T-cell (primary cell): ENCODE data around the gene ATP2B1. TPM values are rescaled to one million over a fixed set of nuclear protein-coding genes. Genes with fewer than 3 reads are reported as not detected.

Experiments
- ATAC-seq, 4 experiments: fragments of 200-7000 bp in 3 of 4; fragments of 150-1000 bp in 1 of 4; cut with Tn5 transposase; replicated peaks in 1 of 4; 1 replicate in 3 of 4; 2 replicates in 1 of 4; pipeline ENCODE4 v1.10.0; 2021; ENCODE audit warnings: moderate library complexity in 3 of 4, mild to moderate bottlenecking in 2 of 4, moderate number of reproducible peaks in 1 of 4
- CTCF ChIA-PET, 2 donors: fragments of 300-600 bp; sonication (Branson Sonifier 250); formaldehyde crosslinking; loops; one replicate each; lab custom pipeline; 2022; ENCODE audit warnings: antibody characterized with exemption in 2 of 2; lab: Charles Lee
- POLR2A ChIA-PET, 2 donors: fragments of 300-600 bp; sonication (Branson Sonifier 250); formaldehyde crosslinking; loops; one replicate each; lab custom pipeline; 2022; ENCODE audit warnings: antibody characterized with exemption in 2 of 2; lab: Charles Lee
- DNase-seq, 35 experiments: peaks; one replicate each; pipeline versions ENCODE4 v3.0.0 to v3.0.0-alpha.2; 2013 to 2023
- H3K27ac ChIP-seq: one replicate; pipeline ENCODE4 v1.5.1; 2013; ENCODE audit warnings: low read length
- H3K27me3 ChIP-seq, 2 experiments: replicated peaks in 1 of 2; 1 replicate in 1 of 2; 2 replicates in 1 of 2; pipeline versions ENCODE4 v1.6.1 to v1.7.0; 2013; ENCODE audit warnings: low read length in 1 of 2, mixed read lengths in 1 of 2; ENCODE audit not compliant: control insufficient read depth in 2 of 2, insufficient read depth in 2 of 2; ENCODE audit errors: extremely low read depth in 1 of 2
- H3K36me3 ChIP-seq, 2 donors: 1 replicate in 1 of 2; 2 replicates in 1 of 2; pipeline versions ENCODE4 v1.6.1 to v1.7.0; 2013; ENCODE audit warnings: low read length in 1 of 2; ENCODE audit not compliant: control insufficient read depth in 2 of 2, insufficient read depth in 1 of 2; ENCODE audit errors: extremely low read depth in 1 of 2
- H3K4me1 ChIP-seq, 2 experiments: 1 replicate in 1 of 2; 2 replicates in 1 of 2; pipeline versions ENCODE4 v1.6.1 to v1.7.0; 2013; ENCODE audit warnings: low read length in 2 of 2, mixed read lengths in 1 of 2; ENCODE audit not compliant: insufficient read depth in 2 of 2, control insufficient read depth in 1 of 2; ENCODE audit errors: extremely low read depth in 1 of 2
- H3K4me3 ChIP-seq, 2 donors: 1 replicate in 1 of 2; 2 replicates in 1 of 2; pipeline versions ENCODE4 v1.5.1 to v1.7.0; 2013; ENCODE audit warnings: mild to moderate bottlenecking in 2 of 2, low read length in 1 of 2, moderate library complexity in 1 of 2; ENCODE audit not compliant: control insufficient read depth in 1 of 2; ENCODE audit errors: extremely low read depth in 1 of 2
- H3K9me3 ChIP-seq: 2 replicates; pipeline ENCODE4 v1.7.0; 2013
- H3K27ac Mint-ChIP-seq, 2 donors: one replicate each; pipeline ENCODE4 v1.8.0; 2020 to 2021; ENCODE audit warnings: mild to moderate bottlenecking in 2 of 2, mixed read lengths in 2 of 2
- H3K27me3 Mint-ChIP-seq, 2 donors: one replicate each; pipeline ENCODE4 v1.8.0; 2021 to 2022; ENCODE audit warnings: mixed read lengths in 2 of 2
- H3K36me3 Mint-ChIP-seq: one replicate; pipeline ENCODE4 v1.8.0; 2021; ENCODE audit warnings: mixed read lengths
- H3K4me1 Mint-ChIP-seq, 3 donors: one replicate each; pipeline ENCODE4 v1.8.0; 2020 to 2022; ENCODE audit warnings: mixed read lengths in 3 of 3, mild to moderate bottlenecking in 1 of 3
- H3K4me3 Mint-ChIP-seq, 3 donors: one replicate each; pipeline ENCODE4 v1.8.0; 2020 to 2022; ENCODE audit warnings: mild to moderate bottlenecking in 3 of 3, mixed read lengths in 3 of 3, moderate library complexity in 3 of 3
- H3K9me3 Mint-ChIP-seq, 3 donors: one replicate each; pipeline ENCODE4 v1.8.0; 2020 to 2022; ENCODE audit warnings: mixed read lengths in 3 of 3
- WGBS: methylation state at CpG from one replicate; pipeline ENCODE4 v1.1.5; 2013; ENCODE audit warnings: missing lambda C conversion rate; ENCODE audit not compliant: insufficient coverage; 5-methylcytosine and 5-hydroxymethylcytosine counted together
- total RNA-seq, 35 experiments: library from RNA in 6 of 35; stranded (reverse) in 6 of 35; fragments of 120-200 nt in 1 of 35; gene quantifications; one replicate each; pipeline versions ENCODE4 v1.2.1 to v1.2.4 and lab custom pipeline; 2013 to 2026

Gene ATP2B1
- total RNA-seq, 5 donors from 2014 or later (not counting 1 experiment from before 2014, with no cell fraction given): 38.3 to 104 (median 44.4) TPM

DNA sequence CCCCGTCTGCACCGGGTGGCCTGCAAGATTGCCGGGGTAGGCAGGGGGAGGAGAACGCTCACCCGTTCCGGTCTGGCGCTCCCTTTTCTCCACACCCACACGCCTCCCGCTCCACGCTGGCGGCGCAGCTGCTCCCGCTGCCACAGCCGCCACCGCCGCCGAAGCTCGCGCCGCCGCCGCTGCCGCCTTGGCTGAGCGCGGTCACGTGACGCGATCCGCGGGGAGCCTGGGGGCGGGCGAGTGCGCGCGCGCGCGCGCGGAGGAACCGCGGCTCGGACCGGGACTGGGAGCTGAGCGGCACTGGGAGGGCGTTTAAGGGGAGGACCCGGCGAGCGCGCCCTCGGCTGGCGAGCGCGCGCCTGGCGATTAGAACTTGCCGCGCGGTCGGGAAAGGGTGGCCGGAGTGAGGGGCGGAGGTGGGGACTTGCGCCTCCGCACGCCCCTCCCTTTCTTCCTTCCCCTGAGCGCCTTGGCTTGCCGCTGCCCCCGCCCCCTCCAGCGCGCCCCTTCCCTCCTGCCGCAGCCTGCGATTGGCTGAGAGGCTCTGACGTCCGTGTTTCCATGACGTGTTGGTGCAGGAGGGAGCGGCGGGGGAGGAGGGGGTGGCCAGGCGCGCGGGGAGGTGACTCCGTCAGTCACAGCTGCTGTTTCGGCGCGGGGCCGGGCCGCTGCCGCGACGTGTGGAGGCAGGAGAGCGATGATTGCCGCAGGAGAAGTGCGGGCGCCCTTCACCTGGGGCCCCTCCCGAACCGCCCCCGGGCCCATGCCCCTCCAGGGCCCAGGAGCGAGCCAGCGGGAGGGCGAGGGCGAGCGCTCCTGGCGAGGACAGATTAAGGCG lies 738 bp upstream of the ATP2B1 start:
- Histone ChIP-seq H3K9me3 (no peaks in the 10 kb centered on the region), H3K36me3 (no peaks in the 10 kb centered on the region), H3K4me1 (peaks cover 20 to 22% of the 10 kb centered on the region in 2 experiments), H3K4me3 (peak overlapping the region; percentile 95 to 99), H3K27me3 (peaks cover 0 to 4% of the 10 kb centered on the region in 2 experiments), H3K27ac (peak overlapping the region; percentile 98)
- CTCF ChIA-PET: interaction anchor here (0.7 to 1.5 kb wide), 5 partner anchors 12 to 240 kb away, joined by 3 to 5 read pairs (median 4); no protein-coding TSS in a partner anchor
- peak overlapping the region; percentile 90 to 92 (median 91) for H3K4me3 Mint-ChIP-seq
- under 1% methylated on average over 89 of the region's 103 CpGs for WGBS
- H3K9me3 Mint-ChIP-seq: peaks cover 0 to 8% (median 0%) of the 10 kb centered on the region in 3 donors
- POLR2A ChIA-PET: interaction anchor here (0.6 to 3.5 kb wide), 17 partner anchors 13 to 389 kb away, joined by 3 to 33 read pairs (median 5); partner anchors contain the start of gene GALNT4 (in 1 of the 2)
- peak; percentile 93 to 100 (median 98) for DNase-seq
- H3K4me1 Mint-ChIP-seq: peaks cover 37 to 41% (median 37%) of the 10 kb centered on the region in 3 donors
- peak; percentile 72 to 80 (median 76) for ATAC-seq
- no peaks in the 10 kb centered on the region for H3K27me3 Mint-ChIP-seq
- no peaks in the 10 kb centered on the region for H3K36me3 Mint-ChIP-seq
- H3K27ac Mint-ChIP-seq: peak overlapping the region; percentile 90 to 91

DNA sequence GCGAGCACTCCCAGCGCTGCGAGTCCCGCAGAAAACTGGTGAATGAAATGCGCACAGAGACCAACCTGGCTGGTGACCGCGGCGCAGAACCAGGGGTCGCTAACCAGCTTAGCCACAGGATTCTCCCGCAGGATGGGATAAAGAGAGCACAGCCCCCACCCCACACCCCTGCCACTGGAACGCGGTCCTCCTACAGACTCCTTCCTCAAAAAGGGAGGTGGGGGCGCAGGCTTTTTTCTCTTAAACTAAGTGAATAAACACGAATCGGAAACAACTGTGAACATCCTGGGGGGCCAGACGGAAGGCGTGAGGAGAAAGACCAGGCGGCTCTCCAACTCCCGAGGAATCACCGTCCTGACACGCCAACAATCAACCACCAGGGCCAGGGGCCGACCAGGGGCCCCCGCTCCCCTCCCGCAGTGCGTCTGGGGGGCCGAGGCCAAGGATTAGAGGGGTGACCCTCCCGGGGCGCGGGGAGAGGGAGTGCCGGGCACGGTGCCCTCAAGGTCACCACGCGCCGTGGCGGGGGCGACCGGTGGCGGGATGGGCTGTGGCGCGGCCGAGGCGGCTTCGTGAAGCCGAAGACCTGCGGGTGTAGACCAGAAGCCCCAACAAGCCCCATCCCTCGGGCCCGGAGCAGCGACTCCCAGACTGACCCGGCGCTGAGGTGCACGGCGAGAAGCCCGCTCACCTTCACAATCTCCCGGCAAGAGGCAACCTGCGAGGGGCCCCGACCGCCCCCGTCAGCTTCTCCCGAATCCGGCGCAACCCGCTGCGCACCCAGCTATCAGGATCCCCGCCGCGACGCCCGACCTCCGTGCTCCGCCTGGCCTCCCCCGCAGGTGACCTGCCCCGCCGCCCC lies 704 bp downstream of the ATP2B1 start:
- Mint-ChIP-seq H3K27ac (peak overlapping the region; percentile 87), H3K27me3 (no peaks in the 10 kb centered on the region), H3K4me3 (peak overlapping the region; percentile 91 to 95 (median 93)), H3K4me1 (peaks cover 48 to 54% (median 49%) of the 10 kb centered on the region in 3 donors), H3K36me3 (no peaks in the 10 kb centered on the region), H3K9me3 (no peaks in the 10 kb centered on the region)
- peak in 30 of 35 experiments; percentile 6 to 57 (median 21) for DNase-seq
- Histone ChIP-seq H3K27me3 (peaks cover 0 to 4% of the 10 kb centered on the region in 2 experiments), H3K4me1 (peaks cover 20 to 24% of the 10 kb centered on the region in 2 experiments), H3K36me3 (no peaks in the 10 kb centered on the region), H3K4me3 (peak overlapping the region; percentile 82 to 95), H3K9me3 (no peaks in the 10 kb centered on the region), H3K27ac (peak overlapping the region; percentile 77)
- ChIA-PET POLR2A (interaction anchor here in 1 of 2 donors (0.6 to 3.5 kb wide), 12 partner anchors 9 to 1680 kb away, joined by 4 to 33 read pairs (median 8); no protein-coding TSS in a partner anchor), CTCF (interaction anchor here (0.6 to 1.5 kb wide), 4 partner anchors 13 to 234 kb away, joined by 3 to 5 read pairs (median 3); no protein-coding TSS in a partner anchor)
- WGBS: under 1% methylated on average over 58 of the region's 73 CpGs
- ATAC-seq: no peak

DNA sequence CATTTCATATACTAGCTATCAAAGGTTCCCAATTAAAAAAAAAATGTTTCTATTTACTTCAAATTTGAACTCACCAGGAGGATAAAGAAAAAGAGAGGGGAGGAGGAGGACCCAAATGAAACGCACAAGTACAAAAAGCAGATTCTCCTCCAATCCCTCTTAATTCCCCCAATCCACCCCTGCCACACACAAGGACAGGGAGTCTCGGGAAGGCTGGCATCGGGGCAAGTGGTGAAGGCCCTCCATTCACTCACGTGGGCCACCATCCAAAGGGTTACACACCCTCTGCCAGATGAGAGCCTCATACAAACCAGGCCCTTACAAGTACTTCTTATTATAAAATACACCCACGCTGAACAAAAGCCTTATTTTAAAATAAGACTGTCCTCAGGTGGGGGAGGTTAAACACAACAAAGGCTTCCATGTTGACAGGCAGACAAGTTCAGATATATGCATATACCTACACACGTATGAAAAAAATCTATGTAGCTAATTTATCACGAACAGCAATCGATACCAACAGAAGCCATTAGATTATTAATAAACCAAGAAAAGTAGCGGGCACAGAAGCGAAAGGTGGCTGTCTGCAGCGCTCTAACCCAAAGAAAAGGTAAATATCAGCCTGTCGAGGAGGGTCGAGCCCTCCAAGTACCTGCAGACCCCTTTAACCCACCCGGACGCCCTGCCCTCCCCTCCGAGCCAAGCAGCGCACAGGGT lies 1.5 kb downstream of the ATP2B1 start:
- Mint-ChIP-seq H3K4me3 (peak overlapping the region; percentile 91 to 95 (median 93)), H3K36me3 (no peaks in the 10 kb centered on the region), H3K9me3 (no peaks in the 10 kb centered on the region), H3K27ac (peak overlapping the region; percentile 87), H3K27me3 (no peaks in the 10 kb centered on the region), H3K4me1 (peaks cover 54 to 58% (median 55%) of the 10 kb centered on the region in 3 donors)
- Histone ChIP-seq H3K27ac (peak overlapping the region; percentile 77), H3K4me1 (peaks cover 20 to 24% of the 10 kb centered on the region in 2 experiments), H3K36me3 (no peaks in the 10 kb centered on the region), H3K9me3 (no peaks in the 10 kb centered on the region), H3K27me3 (peaks cover 0 to 4% of the 10 kb centered on the region in 2 experiments), H3K4me3 (peak overlapping the region; percentile 82 to 95)
- ChIA-PET POLR2A (interaction anchor here (0.6 to 3.5 kb wide), 6 partner anchors 11 to 246 kb away, joined by 3 to 33 read pairs (median 6); no protein-coding TSS in a partner anchor), CTCF (interaction anchor here (0.6 to 1.2 kb wide), 4 partner anchors 39 to 116 kb away, joined by 3 read pairs; no protein-coding TSS in a partner anchor)
- peak in 2 of 35 experiments; percentile 17 to 19 for DNase-seq
- no peak for ATAC-seq
- WGBS: 17% methylated on average over 15 of the region's 17 CpGs

DNA sequence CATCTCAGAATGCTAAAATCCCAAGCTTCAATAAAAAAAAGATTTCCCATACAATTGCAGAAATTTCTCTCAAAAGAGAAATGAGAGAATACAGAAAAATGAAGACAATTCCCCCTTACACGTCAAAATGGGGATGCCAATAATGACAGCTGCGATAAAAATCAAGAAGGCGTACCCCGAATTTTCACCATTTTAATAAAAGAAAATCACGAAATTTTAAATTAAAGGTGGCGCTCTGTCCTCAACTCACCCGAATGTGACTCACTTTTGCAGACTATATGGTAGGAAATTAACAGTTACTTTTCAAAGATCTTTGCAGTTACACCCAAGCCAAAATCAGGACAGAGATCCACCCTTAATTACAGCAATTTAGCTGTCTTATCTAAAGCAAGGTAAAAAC lies 2.1 kb downstream of the ATP2B1 start:
- H3K27me3 Mint-ChIP-seq: no peaks in the 10 kb centered on the region
- H3K4me3 Mint-ChIP-seq: peak overlapping the region; percentile 91 to 95 (median 93)
- Histone ChIP-seq H3K27ac (peak overlapping the region; percentile 77), H3K36me3 (no peaks in the 10 kb centered on the region), H3K4me1 (peaks cover 20 to 24% of the 10 kb centered on the region in 2 experiments), H3K27me3 (peaks cover 0 to 4% of the 10 kb centered on the region in 2 experiments), H3K9me3 (no peaks in the 10 kb centered on the region), H3K4me3 (peak overlapping the region in 1 of 2 donors; percentile 82)
- DNase-seq (no peak), ATAC-seq (no peak)
- peak overlapping the region; percentile 87 for H3K27ac Mint-ChIP-seq
- peaks cover 60 to 64% (median 61%) of the 10 kb centered on the region in 3 donors for H3K4me1 Mint-ChIP-seq
- no peaks in the 10 kb centered on the region for H3K9me3 Mint-ChIP-seq
- WGBS: no CpG with 5 or more reads among the region's 7 CpGs
- POLR2A ChIA-PET: interaction anchor here (0.6 to 3.5 kb wide), 8 partner anchors 10 to 247 kb away, joined by 3 to 33 read pairs (median 6); no protein-coding TSS in a partner anchor
- CTCF ChIA-PET: interaction anchor here (0.6 to 1.2 kb wide), 7 partner anchors 30 to 243 kb away, joined by 3 to 6 read pairs (median 3); no protein-coding TSS in a partner anchor
- H3K36me3 Mint-ChIP-seq: no peaks in the 10 kb centered on the region

DNA sequence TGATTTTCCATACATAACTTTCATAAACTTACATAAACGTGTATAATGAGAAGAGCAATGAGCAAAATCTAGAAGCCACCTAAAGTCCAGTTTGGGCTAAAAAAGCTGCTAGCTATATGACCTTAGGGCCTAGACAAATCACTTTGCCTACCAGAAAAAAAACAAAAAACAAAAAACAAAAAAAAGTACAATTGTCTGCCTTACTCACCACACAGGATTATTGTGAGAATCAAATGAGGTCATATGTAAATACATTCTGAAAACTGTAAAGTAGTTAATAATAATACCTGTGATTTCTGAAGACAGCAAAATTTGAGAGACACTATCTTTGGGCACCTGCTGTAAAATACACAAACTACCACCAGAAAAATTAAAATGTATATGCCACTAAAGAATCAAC lies 4.2 kb downstream of the ATP2B1 start:
- H3K36me3 ChIP-seq: no peaks in the 10 kb centered on the region
- no peaks in the 10 kb centered on the region for H3K27me3 ChIP-seq
- CTCF ChIA-PET: interaction anchor here (0.7 to 1.4 kb wide), 3 partner anchors 10 to 160 kb away, joined by 3 read pairs; no protein-coding TSS in a partner anchor
- no peak for DNase-seq
- Mint-ChIP-seq H3K27ac (peak overlapping the region in 1 of 2 donors; percentile 31), H3K36me3 (peaks cover 3% of the 10 kb centered on the region), H3K27me3 (no peaks in the 10 kb centered on the region), H3K4me1 (peaks cover 69 to 71% (median 69%) of the 10 kb centered on the region in 3 donors), H3K4me3 (no peak overlapping the region), H3K9me3 (no peaks in the 10 kb centered on the region)
- POLR2A ChIA-PET: interaction anchor here (0.7 to 1.4 kb wide), 6 partner anchors 7 to 246 kb away, joined by 3 to 5 read pairs (median 4); no protein-coding TSS in a partner anchor
- no peak overlapping the region for H3K27ac ChIP-seq
- no peak for ATAC-seq
- no peak overlapping the region for H3K4me3 ChIP-seq
- H3K9me3 ChIP-seq: no peaks in the 10 kb centered on the region
- WGBS: no CpG with 5 or more reads among the region's 1 CpG
- peaks cover 19 to 26% of the 10 kb centered on the region in 2 experiments for H3K4me1 ChIP-seq
